GM23338 (cell line): ENCODE measurements around the gene PRG3.

Experiments
- CREB1 ChIP-seq: fragments of 250-450 bp; sonication (Bioruptor Pico); IDR thresholded peaks from 2 replicates; pipeline ENCODE4 v1.5.0; 2020; ENCODE audit warnings: low read depth, mild to moderate bottlenecking, moderate library complexity
- CTCF ChIP-seq, 2 experiments: fragments of 200-600 bp in 1 of 2; sonication (generic) in 1 of 2; conservative IDR thresholded peaks; 2 replicates each; pipeline versions ENCODE4 v1.5.1 to v1.6.1; 2016 to 2017; ENCODE audit warnings: antibody characterized with exemption in 2 of 2, low read depth in 2 of 2, mild to moderate bottlenecking in 2 of 2, moderate library complexity in 1 of 2
- ETS1 ChIP-seq: IDR thresholded peaks from 2 replicates; pipeline ENCODE4 v1.6.1; 2016; ENCODE audit warnings: antibody characterized with exemption
- EZH2 ChIP-seq: fragments of 200-600 bp; sonication (generic); IDR thresholded peaks from one replicate; pipeline ENCODE4 v1.8.0; 2017; ENCODE audit warnings: antibody characterized with exemption, mild to moderate bottlenecking, low read depth; ENCODE audit not compliant: unreplicated experiment
- EZH2phosphoT487 ChIP-seq: fragments of 200-600 bp; sonication (generic); IDR thresholded peaks from one replicate; pipeline ENCODE4 v1.8.1; 2018; ENCODE audit warnings: antibody characterized with exemption; ENCODE audit not compliant: unreplicated experiment
- JUNB ChIP-seq: IDR thresholded peaks from one replicate; pipeline ENCODE4 v1.6.1; 2016; ENCODE audit warnings: antibody characterized with exemption; ENCODE audit not compliant: unreplicated experiment
- POLR2AphosphoS5 ChIP-seq: IDR thresholded peaks from 2 replicates; pipeline ENCODE4 v1.6.1; 2016; ENCODE audit warnings: antibody characterized with exemption, low read depth
- STAT1 ChIP-seq: IDR thresholded peaks from one replicate; pipeline ENCODE4 v1.6.1; 2016; ENCODE audit warnings: antibody characterized with exemption; ENCODE audit not compliant: unreplicated experiment
- ZNF462 ChIP-seq: fragments of 250-450 bp; sonication (Bioruptor Pico); IDR thresholded peaks from 2 replicates; pipeline ENCODE4 v1.5.0; 2020; ENCODE audit warnings: mild to moderate bottlenecking, moderate library complexity
- TF ChIP-seq, protein P1 (sequence below): IDR thresholded peaks from one replicate; pipeline ENCODE4 v1.6.1; 2018; ENCODE audit warnings: antibody characterized with exemption; ENCODE audit not compliant: unreplicated experiment

- TF ChIP-seq, protein P1, sequence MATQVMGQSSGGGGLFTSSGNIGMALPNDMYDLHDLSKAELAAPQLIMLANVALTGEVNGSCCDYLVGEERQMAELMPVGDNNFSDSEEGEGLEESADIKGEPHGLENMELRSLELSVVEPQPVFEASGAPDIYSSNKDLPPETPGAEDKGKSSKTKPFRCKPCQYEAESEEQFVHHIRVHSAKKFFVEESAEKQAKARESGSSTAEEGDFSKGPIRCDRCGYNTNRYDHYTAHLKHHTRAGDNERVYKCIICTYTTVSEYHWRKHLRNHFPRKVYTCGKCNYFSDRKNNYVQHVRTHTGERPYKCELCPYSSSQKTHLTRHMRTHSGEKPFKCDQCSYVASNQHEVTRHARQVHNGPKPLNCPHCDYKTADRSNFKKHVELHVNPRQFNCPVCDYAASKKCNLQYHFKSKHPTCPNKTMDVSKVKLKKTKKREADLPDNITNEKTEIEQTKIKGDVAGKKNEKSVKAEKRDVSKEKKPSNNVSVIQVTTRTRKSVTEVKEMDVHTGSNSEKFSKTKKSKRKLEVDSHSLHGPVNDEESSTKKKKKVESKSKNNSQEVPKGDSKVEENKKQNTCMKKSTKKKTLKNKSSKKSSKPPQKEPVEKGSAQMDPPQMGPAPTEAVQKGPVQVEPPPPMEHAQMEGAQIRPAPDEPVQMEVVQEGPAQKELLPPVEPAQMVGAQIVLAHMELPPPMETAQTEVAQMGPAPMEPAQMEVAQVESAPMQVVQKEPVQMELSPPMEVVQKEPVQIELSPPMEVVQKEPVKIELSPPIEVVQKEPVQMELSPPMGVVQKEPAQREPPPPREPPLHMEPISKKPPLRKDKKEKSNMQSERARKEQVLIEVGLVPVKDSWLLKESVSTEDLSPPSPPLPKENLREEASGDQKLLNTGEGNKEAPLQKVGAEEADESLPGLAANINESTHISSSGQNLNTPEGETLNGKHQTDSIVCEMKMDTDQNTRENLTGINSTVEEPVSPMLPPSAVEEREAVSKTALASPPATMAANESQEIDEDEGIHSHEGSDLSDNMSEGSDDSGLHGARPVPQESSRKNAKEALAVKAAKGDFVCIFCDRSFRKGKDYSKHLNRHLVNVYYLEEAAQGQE = no peak
- TF ChIP-seq POLR2AphosphoS5 (no peak), CTCF (conservative IDR thresholded peaks at IDR 0.05; ENCODE audit: low read depth in 2 of 2) (no peak), EZH2 (no peak), CREB1 (CRISPR knock-in tag) (no peak), ETS1 (no peak), EZH2phosphoT487 (no peak), JUNB (no peak), STAT1 (no peak), ZNF462 (CRISPR knock-in tag) (no peak)
Observed at GRCh38 chr11:57343825-57344224, 37.1 kb downstream of the PRG3 start.
